ENCODE measurements around the gene MSRB1. TPM values are rescaled to one million over a fixed set of nuclear protein-coding genes. Genes with fewer than 3 reads are reported as not detected.

Gene MSRB1
- total and polyA plus RNA-seq, 2 of the 13 experiments (the other 11 are each of a cell fraction or from before 2014, with no cell fraction given), result 32.1 to 75.4 TPM

GRCh38 chr16:1959269-1960039 lies 16.5 kb upstream of the MSRB1 start, which contains the start of gene NDUFB10 (continued):
- peak; percentile 76 for TF ChIP-seq TFDP2 (CRISPR knock-in tag; IDR thresholded peaks at IDR 0.05)
- peak; percentile 25; the same call in 1 of the 2 replicates for TF ChIP-seq ZNF430 (CRISPR knock-in tag; IDR thresholded peaks at IDR 0.05)
- TF ChIP-seq SRF (IDR thresholded peaks at IDR 0.05; ENCODE audit: low read depth, low read length), result 0 out of 2 replicates have a peak, but pooled peaks have one; percentile 5
- peak; percentile 66; the same call in 1 of the 2 replicates for TF ChIP-seq ZBED4 (CRISPR knock-in tag; IDR thresholded peaks at IDR 0.05; ENCODE audit: borderline replicate concordance)
- TF ChIP-seq HMGXB4 (CRISPR knock-in tag; IDR thresholded peaks at IDR 0.05; ENCODE audit: borderline replicate concordance in 1 of 2, low read depth in 1 of 2), result peak; percentile 92
- TF ChIP-seq ZFP82 (CRISPR knock-in tag; IDR thresholded peaks at IDR 0.05; ENCODE audit: borderline replicate concordance), result peak; percentile 69; the same call in 1 of the 2 replicates
- TF ChIP-seq YY1 (IDR thresholded peaks at IDR 0.05; ENCODE audit: insufficient read depth, insufficient replicate concordance, low read depth, low read length), result peak; percentile 88
- TF ChIP-seq ZNF441 (CRISPR knock-in tag; IDR thresholded peaks at IDR 0.05; ENCODE audit: borderline replicate concordance), result peak; percentile 77; the same call in 1 of the 2 replicates
- TF ChIP-seq GATAD1 (CRISPR knock-in tag; IDR thresholded peaks at IDR 0.05), result peak; percentile 78
- 0 out of 2 replicates have a peak, but pooled peaks have one; percentile 43 for TF ChIP-seq ZFP37 (CRISPR knock-in tag; IDR thresholded peaks at IDR 0.05; ENCODE audit: borderline replicate concordance)
- peak; percentile 20; the same call in 1 of the 2 replicates for TF ChIP-seq BCL6 (CRISPR knock-in tag; IDR thresholded peaks at IDR 0.05)
- peak; percentile 55; the same call in 1 of the 2 replicates for TF ChIP-seq ZXDC (CRISPR knock-in tag; IDR thresholded peaks at IDR 0.05)
- no peak for TF ChIP-seq ZNF281 (CRISPR knock-in tag; IDR thresholded peaks at IDR 0.05; ENCODE audit: borderline replicate concordance)
- TF ChIP-seq FOXJ3 (CRISPR knock-in tag; IDR thresholded peaks at IDR 0.05; ENCODE audit: borderline replicate concordance), result no peak

Measured in HepG2 (cell line).